Measurements from ENCODE around the gene LAP3.
"Not testable (repeated sequence)": the region's sequence is repeated elsewhere in the genome, so short reads cannot be mapped to it uniquely, and the experiment has no call there.

Gene LAP3

GRCh38 chr4:17575177-17575576, 1.8 kb upstream of the LAP3 start:
- H3K4me1 Mint-ChIP-seq, result peaks cover 18% of the 10 kb centered on the region
- H3K9me3 Mint-ChIP-seq; H3K4me3 Mint-ChIP-seq; H3K27ac Mint-ChIP-seq (ENCODE audit: low read depth); ATAC-seq (replicated peaks; ENCODE audit: extremely low read depth, poor library complexity, severe bottlenecking); H3K27me3 Mint-ChIP-seq; DNase-seq (ENCODE audit: low spot score in 2 of 2): not testable (repeated sequence)
- peaks cover 23% of the 10 kb centered on the region for H3K36me3 Mint-ChIP-seq (ENCODE audit: insufficient read depth)

GRCh38 chr4:17577665-17578481, 875 bp downstream of the LAP3 start:
- DNase-seq (ENCODE audit: low spot score in 2 of 2) (no peak), ATAC-seq (replicated peaks; ENCODE audit: extremely low read depth, poor library complexity, severe bottlenecking) (peak; percentile 5)
- Mint-ChIP-seq H3K4me1 (peaks cover 18% of the 10 kb centered on the region), H3K9me3 (no peaks in the 10 kb centered on the region), H3K27ac (ENCODE audit: low read depth) (peak overlapping the region; percentile 95), H3K36me3 (ENCODE audit: insufficient read depth) (peaks cover 40% of the 10 kb centered on the region), H3K27me3 (no peaks in the 10 kb centered on the region), H3K4me3 (peak overlapping the region; percentile 85)

- no peak for DNase-seq (ENCODE audit: low spot score in 2 of 2)
- peaks cover 18% of the 10 kb centered on the region for H3K4me1 Mint-ChIP-seq
Observed at GRCh38 chr4:17578482-17578891, 1.5 kb downstream of the LAP3 start.

DNA sequence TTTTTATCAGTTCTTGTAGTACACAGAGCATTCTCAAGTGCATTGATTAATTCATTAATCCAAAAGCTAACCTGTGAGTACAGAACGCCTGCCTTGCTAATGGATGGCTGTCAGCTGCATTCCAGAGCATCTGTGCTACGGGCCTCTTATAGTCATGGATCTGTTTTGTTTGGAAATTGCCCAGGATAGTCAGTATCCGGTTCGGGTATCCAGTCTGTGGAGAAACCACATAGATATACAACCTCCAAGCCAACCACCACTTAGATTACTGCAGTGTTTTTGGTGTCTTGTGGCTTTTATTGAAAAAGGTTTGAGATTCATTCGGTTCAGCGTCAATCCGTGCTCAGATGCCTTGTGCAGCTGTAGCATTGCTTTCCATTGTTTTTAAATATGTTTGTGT, 4.0 kb downstream of the LAP3 start:
- no peak overlapping the region for H3K27ac Mint-ChIP-seq (ENCODE audit: low read depth)
- H3K4me1 Mint-ChIP-seq, result peaks cover 18% of the 10 kb centered on the region
- no peaks in the 10 kb centered on the region for H3K9me3 Mint-ChIP-seq
- H3K27me3 Mint-ChIP-seq, result no peaks in the 10 kb centered on the region
- peaks cover 63% of the 10 kb centered on the region for H3K36me3 Mint-ChIP-seq (ENCODE audit: insufficient read depth)
- no peak overlapping the region for H3K4me3 Mint-ChIP-seq
- DNase-seq (ENCODE audit: low spot score in 2 of 2) (no peak), ATAC-seq (replicated peaks; ENCODE audit: extremely low read depth, poor library complexity, severe bottlenecking) (no peak)

More at GRCh38 chr4:17578482-17578891, 1.5 kb downstream of the LAP3 start:
- Mint-ChIP-seq H3K9me3 (no peaks in the 10 kb centered on the region), H3K27ac (ENCODE audit: low read depth) (peak overlapping the region; percentile 95), H3K27me3 (no peaks in the 10 kb centered on the region), H3K36me3 (ENCODE audit: insufficient read depth) (peaks cover 44% of the 10 kb centered on the region), H3K4me3 (peak overlapping the region; percentile 85)
- ATAC-seq (replicated peaks; ENCODE audit: extremely low read depth, poor library complexity, severe bottlenecking), result no peak

GRCh38 chr4:17583276-17583675, 6.3 kb downstream of the LAP3 start:
- H3K4me3 Mint-ChIP-seq, result no peak overlapping the region
- no peaks in the 10 kb centered on the region for H3K27me3 Mint-ChIP-seq
- ATAC-seq (replicated peaks; ENCODE audit: extremely low read depth, poor library complexity, severe bottlenecking) (no peak), DNase-seq (ENCODE audit: low spot score in 2 of 2) (no peak)
- H3K4me1 Mint-ChIP-seq, result peaks cover 10% of the 10 kb centered on the region
- H3K27ac Mint-ChIP-seq (ENCODE audit: low read depth), result no peak overlapping the region
- H3K9me3 Mint-ChIP-seq, result no peaks in the 10 kb centered on the region
- peaks cover 65% of the 10 kb centered on the region for H3K36me3 Mint-ChIP-seq (ENCODE audit: insufficient read depth)

DNA sequence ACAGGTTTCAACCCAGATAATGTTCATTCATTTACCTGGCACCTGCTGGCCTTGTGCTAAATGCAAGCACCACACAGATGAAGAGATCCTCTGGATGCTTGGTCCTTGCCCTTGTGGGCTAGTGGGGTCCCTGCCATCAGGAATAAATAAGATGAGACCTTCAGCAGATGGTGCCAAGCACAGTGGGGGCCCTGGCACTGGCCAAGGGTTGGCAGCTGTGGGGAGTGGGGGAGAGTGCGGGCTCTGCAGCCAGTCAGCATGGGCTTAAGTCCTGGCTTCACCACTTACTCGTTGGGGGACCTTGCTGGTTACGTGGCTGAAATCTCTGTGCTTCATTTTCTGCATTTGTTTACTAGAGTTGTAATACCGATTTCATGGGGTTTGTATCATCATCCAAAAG, 6.9 kb downstream of the LAP3 start:
- no peak for DNase-seq (ENCODE audit: low spot score in 2 of 2)
- Mint-ChIP-seq H3K36me3 (ENCODE audit: insufficient read depth) (peaks cover 65% of the 10 kb centered on the region), H3K27ac (ENCODE audit: low read depth) (no peak overlapping the region), H3K4me1 (peaks cover 3% of the 10 kb centered on the region), H3K27me3 (no peaks in the 10 kb centered on the region), H3K9me3 (no peaks in the 10 kb centered on the region), H3K4me3 (no peak overlapping the region)
- no peak for ATAC-seq (replicated peaks; ENCODE audit: extremely low read depth, poor library complexity, severe bottlenecking)

GRCh38 chr4:17584521-17585213, 7.7 kb downstream of the LAP3 start:
- H3K27me3 Mint-ChIP-seq, result no peaks in the 10 kb centered on the region
- no peak overlapping the region for H3K27ac Mint-ChIP-seq (ENCODE audit: low read depth)
- DNase-seq (ENCODE audit: low spot score in 2 of 2), result no peak
- no peaks in the 10 kb centered on the region for H3K4me1 Mint-ChIP-seq
- H3K9me3 Mint-ChIP-seq, result no peaks in the 10 kb centered on the region
- H3K36me3 Mint-ChIP-seq (ENCODE audit: insufficient read depth), result peaks cover 70% of the 10 kb centered on the region
- ATAC-seq (replicated peaks; ENCODE audit: extremely low read depth, poor library complexity, severe bottlenecking), result no peak
- no peak overlapping the region for H3K4me3 Mint-ChIP-seq

DNA sequence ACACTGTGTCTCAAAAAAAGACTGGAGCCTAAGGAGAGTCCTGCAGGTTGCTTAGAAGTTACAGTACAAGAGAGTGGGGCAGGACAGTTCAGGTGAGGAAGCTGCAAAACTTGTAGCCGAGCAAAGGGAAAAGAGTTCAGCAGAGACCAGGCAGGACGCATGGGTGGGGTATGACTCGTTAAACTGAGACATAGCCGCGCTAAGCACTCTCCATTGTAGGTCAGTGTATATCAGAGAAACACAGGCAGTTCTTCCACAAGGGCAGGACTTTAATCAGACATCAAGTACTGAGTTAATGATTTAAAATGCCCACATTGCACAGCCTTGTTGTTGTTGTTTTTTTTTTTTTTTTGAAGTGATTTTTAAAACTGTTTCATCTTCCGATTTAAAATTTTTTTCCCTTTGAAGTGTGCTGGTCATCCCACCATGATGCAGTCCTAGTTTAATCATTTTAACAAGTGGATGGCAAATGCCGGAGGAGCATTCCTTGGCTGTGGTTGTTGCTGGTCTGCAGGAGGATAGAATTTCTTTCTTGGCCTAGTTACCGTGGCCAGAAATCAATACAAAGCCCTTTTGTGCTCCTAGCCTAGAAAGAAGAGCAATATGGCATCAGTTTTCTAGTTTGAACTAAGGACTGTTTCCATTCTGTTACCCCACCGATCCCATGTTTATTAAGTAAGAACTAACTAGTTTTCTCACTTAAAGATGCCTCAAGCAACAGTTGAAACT, 10.3 kb downstream of the LAP3 start:
- ATAC-seq (replicated peaks; ENCODE audit: extremely low read depth, poor library complexity, severe bottlenecking) (no peak), DNase-seq (ENCODE audit: low spot score in 2 of 2) (no peak)
- Mint-ChIP-seq H3K27ac (ENCODE audit: low read depth) (no peak overlapping the region), H3K4me3 (no peak overlapping the region), H3K27me3 (no peaks in the 10 kb centered on the region), H3K9me3 (no peaks in the 10 kb centered on the region), H3K36me3 (ENCODE audit: insufficient read depth) (peaks cover 68% of the 10 kb centered on the region), H3K4me1 (peaks cover 10% of the 10 kb centered on the region)

DNA sequence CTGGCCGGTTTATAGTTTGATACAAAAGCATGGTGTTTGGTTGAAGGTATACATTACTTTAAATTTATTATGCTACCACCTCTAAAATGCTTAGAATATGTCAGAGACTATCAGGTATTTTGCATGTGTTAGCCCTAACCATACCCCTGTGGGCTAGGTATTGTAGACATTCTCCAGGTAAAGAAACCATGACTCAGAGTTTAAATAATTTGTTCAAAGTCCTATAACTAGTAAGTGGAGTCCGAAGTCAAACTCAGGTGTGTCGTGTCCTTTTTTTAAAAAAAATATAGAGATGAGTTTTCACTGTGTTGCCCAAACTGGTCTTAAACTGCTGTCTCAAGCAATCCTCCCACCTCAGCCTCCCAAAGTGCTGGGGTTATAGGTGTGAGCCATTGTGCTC, 12.4 kb downstream of the LAP3 start:
- Mint-ChIP-seq H3K27ac (ENCODE audit: low read depth) (no peak overlapping the region), H3K4me3 (no peak overlapping the region), H3K36me3 (ENCODE audit: insufficient read depth) (peaks cover 69% of the 10 kb centered on the region), H3K27me3 (no peaks in the 10 kb centered on the region), H3K4me1 (peaks cover 15% of the 10 kb centered on the region), H3K9me3 (no peaks in the 10 kb centered on the region)
- ATAC-seq (replicated peaks; ENCODE audit: extremely low read depth, poor library complexity, severe bottlenecking) (no peak), DNase-seq (ENCODE audit: low spot score in 2 of 2) (no peak)

- H3K4me1 Mint-ChIP-seq, result peaks cover 15% of the 10 kb centered on the region
- no peaks in the 10 kb centered on the region for H3K9me3 Mint-ChIP-seq
- H3K36me3 Mint-ChIP-seq (ENCODE audit: insufficient read depth), result peaks cover 57% of the 10 kb centered on the region
- H3K27me3 Mint-ChIP-seq, result no peaks in the 10 kb centered on the region
- no peak overlapping the region for H3K27ac Mint-ChIP-seq (ENCODE audit: low read depth)
- ATAC-seq (replicated peaks; ENCODE audit: extremely low read depth, poor library complexity, severe bottlenecking), result no peak
- DNase-seq (ENCODE audit: low spot score in 2 of 2), result no peak
- H3K4me3 Mint-ChIP-seq, result no peak overlapping the region
Observed at GRCh38 chr4:17595471-17596005, 18.5 kb downstream of the LAP3 start.

DNA sequence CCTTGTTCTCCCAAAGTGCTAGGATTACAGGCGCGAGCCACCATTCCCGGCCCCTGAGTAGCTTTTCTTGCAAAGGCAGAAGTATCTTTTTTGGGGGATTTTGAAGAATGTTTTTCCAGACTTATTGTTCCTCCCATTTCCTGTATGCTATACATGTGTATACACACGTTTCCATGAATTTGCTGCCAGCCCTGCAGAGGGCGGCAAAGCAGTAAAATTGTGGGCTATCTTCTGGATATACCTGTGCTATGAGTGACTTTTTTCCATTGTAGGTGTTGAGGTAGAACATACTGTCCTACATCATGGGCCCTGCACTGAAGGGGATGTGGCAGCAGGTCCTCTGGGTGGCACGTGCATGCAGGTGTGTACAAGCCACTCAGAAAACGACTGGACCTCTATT, 20.5 kb downstream of the LAP3 start:
- Mint-ChIP-seq H3K4me3 (no peak overlapping the region), H3K9me3 (no peaks in the 10 kb centered on the region), H3K36me3 (ENCODE audit: insufficient read depth) (peaks cover 54% of the 10 kb centered on the region), H3K27ac (ENCODE audit: low read depth) (no peak overlapping the region), H3K4me1 (peaks cover 2% of the 10 kb centered on the region), H3K27me3 (no peaks in the 10 kb centered on the region)
- DNase-seq (ENCODE audit: low spot score in 2 of 2) (no peak), ATAC-seq (replicated peaks; ENCODE audit: extremely low read depth, poor library complexity, severe bottlenecking) (no peak)

- Mint-ChIP-seq H3K36me3 (ENCODE audit: insufficient read depth) (peaks cover 47% of the 10 kb centered on the region), H3K4me3 (no peak overlapping the region), H3K4me1 (no peaks in the 10 kb centered on the region), H3K27ac (ENCODE audit: low read depth) (no peak overlapping the region), H3K27me3 (no peaks in the 10 kb centered on the region), H3K9me3 (no peaks in the 10 kb centered on the region)
- ATAC-seq (replicated peaks; ENCODE audit: extremely low read depth, poor library complexity, severe bottlenecking), result no peak
- no peak for DNase-seq (ENCODE audit: low spot score in 2 of 2)
Observed at GRCh38 chr4:17599826-17600225, 22.8 kb downstream of the LAP3 start.
